Uterus (tissue), 4 donors: Measurements from ENCODE around the gene NPFFR2. TPM values are rescaled to one million over a fixed set of nuclear protein-coding genes. Genes with fewer than 3 reads are reported as not detected.

Experiments used
- DNase-seq, 2 donors: peaks; one replicate each; pipeline ENCODE4 v3.0.0-alpha.2; 2019 to 2020
- H3K27ac ChIP-seq, 2 donors: fragments of 200-600 bp; sonication (generic); 1 replicate in 1 of 2; 2 replicates in 1 of 2; pipeline ENCODE4 v1.5.1; 2016 to 2018
- H3K27me3 ChIP-seq, 2 donors: fragments of 200-600 bp; sonication (generic); one replicate each; pipeline ENCODE4 v1.5.1; 2018 to 2019; ENCODE audit warnings: control low read depth in 1 of 2
- H3K36me3 ChIP-seq, 2 donors: fragments of 200-600 bp; sonication (generic); one replicate each; pipeline ENCODE4 v1.5.1; 2019; ENCODE audit warnings: control low read depth in 1 of 2
- H3K4me1 ChIP-seq, 2 donors: fragments of 200-600 bp; sonication (generic); one replicate each; pipeline ENCODE4 v1.5.1; 2018 to 2019; ENCODE audit warnings: control low read depth in 1 of 2
- H3K4me3 ChIP-seq, 2 donors: fragments of 200-600 bp; sonication (generic); 1 replicate in 1 of 2; 2 replicates in 1 of 2; pipeline ENCODE4 v1.5.1; 2018 to 2019; ENCODE audit warnings: mild to moderate bottlenecking in 1 of 2
- H3K9me3 ChIP-seq, 2 donors: fragments of 200-600 bp; sonication (generic); one replicate each; pipeline ENCODE4 v1.5.1; 2019; ENCODE audit warnings: control low read depth in 1 of 2
- CTCF ChIP-seq, 4 experiments: fragments of 200-600 bp in 2 of 4; fragments of 450-650 bp in 2 of 4; sonication (generic) in 2 of 4; IDR thresholded peaks; one replicate each; pipeline ENCODE4 v1.5.1; 2016 to 2019; ENCODE audit warnings: antibody characterized with exemption in 4 of 4, mild to moderate bottlenecking in 2 of 4, moderate library complexity in 1 of 4
- POLR2A ChIP-seq, 2 donors: fragments of 450-650 bp; IDR thresholded peaks; one replicate each; pipeline ENCODE4 v1.6.1; 2016; ENCODE audit warnings: antibody characterized with exemption in 2 of 2, mild to moderate bottlenecking in 1 of 2, moderate library complexity in 1 of 2
- intact Hi-C: fragments of 100-400 bp; cut with DNase I; formaldehyde crosslinking; loops from one replicate; pipeline ENCODE4 v1.15.1; 2023; ENCODE audit warnings: low total_unique reads
- total RNA-seq, 4 donors: library from RNA; depleted of rRNA in 3 of 4; stranded (reverse); fragments of >200 nt in 3 of 4; gene quantifications; one replicate each; pipeline versions ENCODE4 v1.1.0 to v1.2.4, GENCODE V29; 2014 to 2023
- donor health status: DM: yes; HTN: yes; CAD: no.

NPFFR2 gene
- total RNA-seq, 4 donors from 2014 or later: 0.30 TPM; not detected in 3

GRCh38 chr4:72109959-72110497, 78.2 kb downstream of the NPFFR2 start:
- Histone ChIP-seq H3K36me3 (no peaks in the 10 kb centered on the region), H3K9me3 (no peaks in the 10 kb centered on the region), H3K4me1 (no peaks in the 10 kb centered on the region), H3K27me3 (no peaks in the 10 kb centered on the region), H3K27ac (no peak overlapping the region), H3K4me3 (no peak overlapping the region)
- intact Hi-C loops: no loop called here
- DNase-seq: no peak
- TF ChIP-seq POLR2A (IDR thresholded peaks at IDR 0.05): no peak
- TF ChIP-seq CTCF (IDR thresholded peaks at IDR 0.05): no peak

GRCh38 chr4:72110886-72111285, 79.1 kb downstream of the NPFFR2 start:
- Histone ChIP-seq H3K4me3 (no peak overlapping the region), H3K27me3 (no peaks in the 10 kb centered on the region), H3K4me1 (no peaks in the 10 kb centered on the region), H3K9me3 (no peaks in the 10 kb centered on the region), H3K36me3 (no peaks in the 10 kb centered on the region), H3K27ac (no peak overlapping the region)
- TF ChIP-seq CTCF (IDR thresholded peaks at IDR 0.05) (no peak), POLR2A (IDR thresholded peaks at IDR 0.05) (no peak)
- intact Hi-C loops: no loop called here
- DNase-seq: no peak

GRCh38 chr4:72111863-72112262, 80.1 kb downstream of the NPFFR2 start:
- no peak for DNase-seq
- Histone ChIP-seq H3K27me3 (no peaks in the 10 kb centered on the region), H3K27ac (no peak overlapping the region), H3K36me3 (no peaks in the 10 kb centered on the region), H3K4me3 (no peak overlapping the region), H3K9me3 (no peaks in the 10 kb centered on the region), H3K4me1 (no peaks in the 10 kb centered on the region)
- TF ChIP-seq CTCF (IDR thresholded peaks at IDR 0.05): no peak
- no peak for TF ChIP-seq POLR2A (IDR thresholded peaks at IDR 0.05)
- intact Hi-C loops: no loop called here

- H3K4me3 ChIP-seq: no peak overlapping the region
- H3K27me3 ChIP-seq: no peaks in the 10 kb centered on the region
- intact Hi-C loops: no loop called here
- H3K9me3 ChIP-seq: no peaks in the 10 kb centered on the region
- no peaks in the 10 kb centered on the region for H3K36me3 ChIP-seq
- TF ChIP-seq POLR2A (IDR thresholded peaks at IDR 0.05): no peak
- no peak for TF ChIP-seq CTCF (IDR thresholded peaks at IDR 0.05)
- no peak overlapping the region for H3K27ac ChIP-seq
- H3K4me1 ChIP-seq: no peaks in the 10 kb centered on the region
- DNase-seq: no peak
These were observed 80.8 kb downstream of the NPFFR2 start for GRCh38 chr4:72112514-72113156.

- intact Hi-C loops: no loop called here
These were observed 86.2 kb downstream of the NPFFR2 start for GRCh38 chr4:72118017-72118416.

More at GRCh38 chr4:72118017-72118416, 86.2 kb downstream of the NPFFR2 start:
- TF ChIP-seq POLR2A (IDR thresholded peaks at IDR 0.05) (no peak), CTCF (IDR thresholded peaks at IDR 0.05) (no peak)
- no peak overlapping the region for H3K27ac ChIP-seq
- H3K9me3 ChIP-seq: no peaks in the 10 kb centered on the region
- no peaks in the 10 kb centered on the region for H3K4me1 ChIP-seq
- H3K27me3 ChIP-seq: no peaks in the 10 kb centered on the region
- DNase-seq: no peak
- H3K4me3 ChIP-seq: no peak overlapping the region
- H3K36me3 ChIP-seq: no peaks in the 10 kb centered on the region
